GM13976 (cell line): Measurements from ENCODE around the gene DRC7.

Experiments used
- DNase-seq: peaks from one replicate; pipeline ENCODE4 v3.0.0; 2012; ENCODE audit warnings: low spot score
- CTCF ChIP-seq: IDR thresholded peaks from 2 replicates; pipeline ENCODE4 v1.5.1; 2012; ENCODE audit warnings: borderline replicate concordance, mild to moderate bottlenecking; ENCODE audit not compliant: insufficient read depth; ENCODE audit errors: extremely low read depth, missing control alignments, control extremely low read depth
- in situ Hi-C: fragments of 300-500 bp; cut with MboI; formaldehyde crosslinking; loops from one replicate; pipeline ENCODE4 v1.12.0; 2022; ENCODE audit warnings: low sequenced_read_pairs, mixed read lengths, inconsistent platforms; ENCODE audit not compliant: unreplicated experiment

DRC7 gene

GRCh38 chr16:57679767-57680482 lies 14.7 kb upstream of the DRC7 start:
- no peak for TF ChIP-seq CTCF
- in situ Hi-C loops = no loop called here
- no peak for DNase-seq

GRCh38 chr16:57680842-57681375 lies 13.7 kb upstream of the DRC7 start:
- in situ Hi-C loops = no loop called here
- TF ChIP-seq CTCF = no peak

GRCh38 chr16:57681950-57682728 lies 12.5 kb upstream of the DRC7 start:
- in situ Hi-C loops = no loop called here
- DNase-seq = no peak
- no peak for TF ChIP-seq CTCF

More at GRCh38 chr16:57680842-57681375, 13.7 kb upstream of the DRC7 start:
- no peak for DNase-seq

- in situ Hi-C loops = no loop called here
- no peak for TF ChIP-seq CTCF
- no peak for DNase-seq
Measured at GRCh38 chr16:57682809-57683635, 11.6 kb upstream of the DRC7 start.

GRCh38 chr16:57683636-57684545 lies 10.7 kb upstream of the DRC7 start:
- no peak for DNase-seq
- TF ChIP-seq CTCF = no peak
- in situ Hi-C loops = no loop called here
